HG03354 (cell line): ENCODE results near the gene IGF2.

Experiments used
- ATAC-seq: cut with Tn5 transposase; IDR thresholded peaks from one replicate; pipeline ENCODE4 v1.9.1; 2021; ENCODE audit warnings: mild to moderate bottlenecking; ENCODE audit not compliant: unreplicated experiment, poor library complexity, severe bottlenecking

The IGF2 gene

DNA sequence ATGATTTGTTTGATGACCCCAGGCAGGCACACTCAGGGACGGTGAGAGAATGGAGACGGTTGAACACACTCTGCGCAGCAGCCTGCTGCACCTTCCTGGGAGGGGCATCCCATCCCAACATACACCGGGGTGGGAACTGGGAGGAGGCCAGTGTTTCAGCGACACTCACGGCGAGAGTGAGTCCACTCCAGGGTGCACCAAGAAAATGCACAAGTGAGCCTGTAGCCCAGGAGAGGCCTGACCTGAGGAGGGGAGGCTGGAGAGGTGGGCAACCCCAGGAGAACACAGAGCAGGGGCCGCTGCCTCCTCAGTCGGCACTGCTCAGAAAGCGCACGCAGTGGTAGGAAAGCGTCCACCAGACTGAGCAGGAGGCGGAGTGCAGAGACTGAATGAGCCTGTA lies 54.5 kb downstream of the IGF2 start:
- no peak for ATAC-seq
